Body of pancreas (tissue), 4 donors: ENCODE results near the gene IQCE.

Source experiments
- CTCF ChIP-seq, 7 experiments: fragments of 450-650 bp in 4 of 7; fragments of 200-600 bp in 3 of 7; sonication (generic) in 3 of 7; IDR thresholded peaks; one replicate each; pipeline ENCODE4 v1.5.1; 2016 to 2019; ENCODE audit warnings: antibody characterized with exemption in 7 of 7
- POLR2A ChIP-seq, 3 donors: fragments of 450-650 bp; IDR thresholded peaks; one replicate each; pipeline ENCODE4 v1.6.1; 2016; ENCODE audit warnings: antibody characterized with exemption in 3 of 3, mild to moderate bottlenecking in 2 of 3

- TF ChIP-seq CTCF (IDR thresholded peaks at IDR 0.05) (no peak), POLR2A (IDR thresholded peaks at IDR 0.05) (no peak)
Measured at GRCh38 chr7:2603044-2603965, 44.5 kb downstream of the IQCE start.
